ENCODE measurements around the gene CEP68.

DNA sequence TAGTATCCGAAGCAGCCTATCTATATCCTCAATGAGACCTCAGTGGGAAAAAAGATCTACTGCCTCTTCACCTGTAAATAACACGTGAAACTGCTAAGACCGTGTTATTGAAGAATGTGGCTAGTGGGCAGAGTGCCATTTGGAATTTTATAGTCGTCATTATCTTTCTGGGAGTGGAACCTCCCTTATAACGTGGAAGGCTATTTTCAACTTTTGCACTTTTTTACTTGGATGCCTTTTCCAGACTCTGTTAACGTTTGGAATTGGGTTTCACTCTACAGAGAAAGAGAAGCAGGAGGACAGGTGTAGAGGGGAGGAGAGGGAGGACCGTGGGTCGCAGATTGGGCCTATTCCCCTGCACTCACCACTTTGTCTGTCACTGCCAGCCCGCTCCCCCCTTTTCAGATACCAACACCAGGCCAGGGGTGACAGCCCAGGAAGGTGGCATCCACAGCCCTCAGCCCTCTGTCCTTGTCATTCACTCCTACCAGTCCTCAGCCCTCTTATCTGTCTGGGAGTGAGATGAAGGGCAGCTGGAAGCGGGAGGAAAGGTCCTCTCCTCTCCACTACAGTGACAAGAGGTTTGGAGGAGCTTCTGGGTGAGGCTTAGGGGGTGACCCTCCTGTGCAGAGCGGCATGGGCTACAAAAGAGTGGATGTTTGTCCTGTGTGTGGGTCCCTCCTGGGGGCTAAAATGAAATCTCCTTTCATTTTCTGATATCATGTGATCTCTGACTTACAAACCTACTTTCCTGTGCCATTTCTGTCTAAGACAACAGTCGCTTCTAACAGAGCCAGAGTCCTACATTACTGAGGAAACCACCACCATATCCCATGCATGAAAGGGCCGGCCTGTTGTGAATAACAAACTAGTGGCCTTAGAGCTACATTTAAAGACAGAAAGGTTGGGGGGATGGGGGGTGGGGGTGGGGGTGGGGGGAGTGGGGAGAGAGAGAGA, 23.9 kb upstream of the CEP68 start:
- TF ChIP-seq YY1 (IDR thresholded peaks at IDR 0.05; ENCODE audit: insufficient read depth, insufficient read length) (no peak), ZNF274 (IDR thresholded peaks at IDR 0.05; ENCODE audit: low read depth, low read length) (no peak)

Measured in NT2/D1 (cell line).